ENCODE measurements around the gene TMEM200B.
"Not testable (repeated sequence)": the region's sequence is repeated elsewhere in the genome, so short reads cannot be mapped to it uniquely, and the experiment has no call there.

The TMEM200B gene

GRCh38 chr1:29081201-29081600 lies 42.5 kb downstream of the TMEM200B start:
- Histone ChIP-seq H3K9me3 (ENCODE audit: insufficient read depth, low read length, severe bottlenecking) (no peaks in the 10 kb centered on the region), H4K20me1 (ENCODE audit: insufficient read depth, low read length) (no peaks in the 10 kb centered on the region), H2AFZ (ENCODE audit: low read depth, low read length) (no peak overlapping the region), H3K36me3 (ENCODE audit: insufficient read depth, low read length) (peaks cover 3% of the 10 kb centered on the region; the same call in 1 of the 2 replicates), H3K79me2 (ENCODE audit: insufficient read depth, low read length) (no peaks in the 10 kb centered on the region), H3K4me3 (ENCODE audit: low read depth in 1 of 2, low read length in 2 of 2) (no peak overlapping the region), H3K4me2 (ENCODE audit: insufficient read depth, low read length) (no peak overlapping the region), H3K9ac (ENCODE audit: low read depth, low read length) (no peak overlapping the region), H3K4me1 (ENCODE audit: insufficient read depth, low read length) (no peaks in the 10 kb centered on the region), H3K27me3 (ENCODE audit: insufficient read depth, low read length, poor library complexity) (no peaks in the 10 kb centered on the region), H3K27ac (ENCODE audit: low read length) (no peak overlapping the region)
- no peak for TF ChIP-seq CTCF (IDR thresholded peaks at IDR 0.05; ENCODE audit: borderline replicate concordance, extremely low read depth, low read length, poor library complexity, severe bottlenecking)
- TF ChIP-seq EZH2 (IDR thresholded peaks at IDR 0.05; ENCODE audit: borderline replicate concordance, low read depth, low read length, severe bottlenecking): no peak
- DNase-seq (no peak), ATAC-seq (ENCODE audit: insufficient read depth, low read depth) (no peak)

GRCh38 chr1:29079916-29080629 lies 43.6 kb downstream of the TMEM200B start:
- not testable (repeated sequence) for H3K4me1 ChIP-seq (ENCODE audit: insufficient read depth, low read length); H3K9ac ChIP-seq (ENCODE audit: low read depth, low read length); H3K27ac ChIP-seq (ENCODE audit: low read length); ATAC-seq (ENCODE audit: insufficient read depth, low read depth); H3K9me3 ChIP-seq (ENCODE audit: insufficient read depth, low read length, severe bottlenecking); H3K79me2 ChIP-seq (ENCODE audit: insufficient read depth, low read length); H3K4me2 ChIP-seq (ENCODE audit: insufficient read depth, low read length); H4K20me1 ChIP-seq (ENCODE audit: insufficient read depth, low read length); H3K4me3 ChIP-seq (ENCODE audit: low read depth in 1 of 2, low read length in 2 of 2); H2AFZ ChIP-seq (ENCODE audit: low read depth, low read length); H3K27me3 ChIP-seq (ENCODE audit: insufficient read depth, low read length, poor library complexity); DNase-seq; H3K36me3 ChIP-seq (ENCODE audit: insufficient read depth, low read length)

- H3K4me1 ChIP-seq (ENCODE audit: insufficient read depth, low read length): no peaks in the 10 kb centered on the region
- H3K79me2 ChIP-seq (ENCODE audit: insufficient read depth, low read length): no peaks in the 10 kb centered on the region
- H2AFZ ChIP-seq (ENCODE audit: low read depth, low read length): no peak overlapping the region
- DNase-seq (no peak), ATAC-seq (ENCODE audit: insufficient read depth, low read depth) (no peak)
- no peaks in the 10 kb centered on the region for H4K20me1 ChIP-seq (ENCODE audit: insufficient read depth, low read length)
- peaks cover 8% of the 10 kb centered on the region for H3K36me3 ChIP-seq (ENCODE audit: insufficient read depth, low read length)
- no peak overlapping the region for H3K4me3 ChIP-seq (ENCODE audit: low read depth in 1 of 2, low read length in 2 of 2)
- TF ChIP-seq EZH2 (IDR thresholded peaks at IDR 0.05; ENCODE audit: borderline replicate concordance, low read depth, low read length, severe bottlenecking): no peak
- TF ChIP-seq CTCF (IDR thresholded peaks at IDR 0.05; ENCODE audit: borderline replicate concordance, extremely low read depth, low read length, poor library complexity, severe bottlenecking): no peak
- H3K27ac ChIP-seq (ENCODE audit: low read length): no peak overlapping the region
- H3K27me3 ChIP-seq (ENCODE audit: insufficient read depth, low read length, poor library complexity): no peaks in the 10 kb centered on the region
- H3K9ac ChIP-seq (ENCODE audit: low read depth, low read length): no peak overlapping the region
- no peak overlapping the region for H3K4me2 ChIP-seq (ENCODE audit: insufficient read depth, low read length)
- H3K9me3 ChIP-seq (ENCODE audit: insufficient read depth, low read length, severe bottlenecking): no peaks in the 10 kb centered on the region
Measured at GRCh38 chr1:29077155-29077554, 46.5 kb downstream of the TMEM200B start.

All from DND-41 (cell line).